ENCODE results near the gene DEAF1.

DNA sequence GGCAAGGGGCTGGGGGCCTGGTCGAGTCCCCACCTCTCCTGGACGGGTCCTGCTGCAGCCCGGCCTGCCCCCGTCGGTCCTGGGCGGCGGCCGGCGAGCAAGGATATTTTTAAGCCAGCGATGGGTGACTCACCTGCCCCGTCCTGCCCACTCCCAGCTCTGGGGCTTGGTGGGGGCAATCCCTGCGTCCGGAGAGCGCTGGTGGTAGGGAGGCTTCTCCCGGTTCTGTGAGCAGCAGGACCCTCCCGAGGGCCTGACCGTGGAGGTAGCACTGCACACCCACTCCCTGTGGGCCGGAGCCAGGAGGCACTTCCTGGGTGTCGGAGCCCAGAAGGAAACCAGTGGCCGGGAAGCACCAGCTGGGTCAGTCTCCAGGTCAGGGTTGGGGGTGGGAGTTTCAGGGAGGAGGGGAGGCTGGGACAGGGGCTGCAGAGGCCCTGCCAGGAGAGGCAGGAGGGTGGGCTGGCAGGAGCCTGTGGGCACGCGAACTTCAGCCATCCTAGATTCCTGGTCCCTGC lies 11.5 kb upstream of the DEAF1 start:
- TF ChIP-seq, protein P1, sequence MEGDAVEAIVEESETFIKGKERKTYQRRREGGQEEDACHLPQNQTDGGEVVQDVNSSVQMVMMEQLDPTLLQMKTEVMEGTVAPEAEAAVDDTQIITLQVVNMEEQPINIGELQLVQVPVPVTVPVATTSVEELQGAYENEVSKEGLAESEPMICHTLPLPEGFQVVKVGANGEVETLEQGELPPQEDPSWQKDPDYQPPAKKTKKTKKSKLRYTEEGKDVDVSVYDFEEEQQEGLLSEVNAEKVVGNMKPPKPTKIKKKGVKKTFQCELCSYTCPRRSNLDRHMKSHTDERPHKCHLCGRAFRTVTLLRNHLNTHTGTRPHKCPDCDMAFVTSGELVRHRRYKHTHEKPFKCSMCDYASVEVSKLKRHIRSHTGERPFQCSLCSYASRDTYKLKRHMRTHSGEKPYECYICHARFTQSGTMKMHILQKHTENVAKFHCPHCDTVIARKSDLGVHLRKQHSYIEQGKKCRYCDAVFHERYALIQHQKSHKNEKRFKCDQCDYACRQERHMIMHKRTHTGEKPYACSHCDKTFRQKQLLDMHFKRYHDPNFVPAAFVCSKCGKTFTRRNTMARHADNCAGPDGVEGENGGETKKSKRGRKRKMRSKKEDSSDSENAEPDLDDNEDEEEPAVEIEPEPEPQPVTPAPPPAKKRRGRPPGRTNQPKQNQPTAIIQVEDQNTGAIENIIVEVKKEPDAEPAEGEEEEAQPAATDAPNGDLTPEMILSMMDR (IDR thresholded peaks at IDR 0.05), result peak in 1 of 7 experiments; percentile 16
- TF ChIP-seq POLR2A (IDR thresholded peaks at IDR 0.05), result peak in 2 of 3 donors; percentile 51 to 56

All from body of pancreas (tissue), 4 donors.